GM21737 (cell line): Measurements from ENCODE around the gene MORC4.

Experiments
- ATAC-seq: cut with Tn5 transposase; IDR thresholded peaks from one replicate; pipeline ENCODE4 v1.9.1; 2021; ENCODE audit warnings: mild to moderate bottlenecking, moderate library complexity; ENCODE audit not compliant: unreplicated experiment

Gene MORC4

DNA sequence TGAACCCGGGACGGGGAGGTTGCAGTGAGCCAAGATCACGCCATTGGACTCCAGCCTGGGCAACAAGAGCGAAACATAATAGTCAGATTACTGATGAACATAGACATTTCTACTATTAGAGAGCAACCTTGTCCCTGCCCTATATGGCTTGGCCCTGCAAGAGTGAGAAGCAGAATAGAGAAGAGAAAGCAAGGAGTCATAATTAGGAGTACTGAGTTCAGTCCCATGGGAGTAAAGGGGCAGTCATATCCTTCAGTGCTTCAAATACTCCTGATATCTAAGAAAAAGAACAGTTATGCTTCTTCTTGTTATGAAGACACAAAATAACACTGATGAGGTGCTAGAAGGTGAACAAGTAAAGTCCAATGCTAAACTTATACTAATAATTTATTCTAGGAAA, 46.0 kb downstream of the MORC4 start:
- no peak for ATAC-seq

GRCh38 chrX:106952988-106953387, 47.0 kb downstream of the MORC4 start:
- no peak for ATAC-seq

GRCh38 chrX:106952538-106952937, 47.5 kb downstream of the MORC4 start:
- ATAC-seq: no peak

DNA sequence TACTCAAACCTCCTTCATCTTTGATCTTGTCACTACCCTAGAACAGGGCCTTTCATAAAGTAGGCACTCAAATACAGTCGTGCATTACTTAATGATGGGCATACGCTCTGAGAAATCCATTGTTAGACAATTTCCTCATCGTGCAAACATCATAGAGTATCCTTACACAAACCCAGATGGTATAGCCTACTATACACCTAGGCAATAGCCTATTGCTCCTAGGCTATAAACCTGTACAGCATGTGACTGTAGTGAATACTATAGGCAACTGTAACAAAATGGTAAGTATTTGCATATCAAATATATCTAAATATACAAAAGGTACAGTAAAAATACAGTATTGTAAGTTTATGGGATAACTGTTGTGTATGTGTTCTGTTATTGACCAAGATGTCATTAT, 47.9 kb downstream of the MORC4 start:
- no peak for ATAC-seq

DNA sequence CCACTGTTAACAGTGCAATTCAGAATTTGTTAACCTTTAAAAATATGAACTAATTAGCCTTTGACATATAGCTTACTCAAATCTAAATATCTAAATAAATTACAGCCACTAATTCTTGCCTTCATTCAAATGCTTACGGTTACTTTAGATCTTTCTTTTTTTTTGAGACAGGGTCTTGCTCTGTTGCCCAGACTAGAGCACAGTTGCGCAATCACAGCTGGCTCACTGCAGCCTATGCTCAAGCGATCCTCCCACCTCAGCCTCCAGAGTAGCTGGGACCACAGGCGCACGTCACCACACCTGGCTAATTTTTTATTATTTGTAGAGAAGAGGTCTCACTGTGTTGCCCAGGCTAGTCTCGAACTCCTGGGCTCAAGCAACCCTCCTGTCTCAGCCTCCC, 48.8 kb downstream of the MORC4 start:
- no peak for ATAC-seq

DNA sequence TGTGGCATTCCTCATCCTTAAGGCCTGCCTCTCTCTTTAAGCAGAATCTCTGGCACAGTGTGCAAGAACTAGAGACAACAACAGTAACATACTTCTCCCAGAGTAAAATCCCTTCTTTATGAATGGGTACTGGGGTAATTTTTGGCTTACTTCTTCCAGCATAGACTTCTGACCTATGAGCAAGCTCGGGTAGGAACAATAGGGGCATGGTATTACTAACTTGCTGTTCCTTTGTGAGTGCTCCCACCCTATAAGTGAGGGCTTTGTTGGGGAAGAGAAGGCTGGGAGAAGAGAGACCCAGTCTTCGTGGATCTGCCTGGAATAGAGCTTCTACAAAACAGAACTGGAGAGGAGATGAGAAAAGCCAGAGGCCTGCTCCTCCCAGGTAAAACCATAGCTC, 49.6 kb downstream of the MORC4 start:
- ATAC-seq: no peak

DNA sequence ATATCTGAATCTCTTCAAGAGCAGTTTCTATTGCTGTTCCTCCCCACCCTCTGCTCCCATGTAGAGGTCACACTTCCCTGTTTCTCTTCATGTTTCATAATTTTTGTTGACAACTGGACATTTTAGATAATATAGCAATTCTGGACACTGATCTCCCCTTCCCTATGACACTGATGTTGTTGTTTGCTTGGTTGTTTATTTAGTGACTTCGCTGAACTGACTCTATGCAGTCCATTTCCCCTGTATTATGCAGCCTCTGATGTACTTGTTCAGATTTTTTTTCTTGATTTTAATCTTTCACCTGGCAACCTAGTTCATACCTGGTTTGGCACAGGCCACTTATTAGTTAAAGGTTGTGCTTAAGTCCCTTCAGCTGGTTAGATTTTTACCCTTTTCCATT, 50.6 kb downstream of the MORC4 start:
- no peak for ATAC-seq

GRCh38 chrX:106948641-106949040, 51.4 kb downstream of the MORC4 start:
- no peak for ATAC-seq

DNA sequence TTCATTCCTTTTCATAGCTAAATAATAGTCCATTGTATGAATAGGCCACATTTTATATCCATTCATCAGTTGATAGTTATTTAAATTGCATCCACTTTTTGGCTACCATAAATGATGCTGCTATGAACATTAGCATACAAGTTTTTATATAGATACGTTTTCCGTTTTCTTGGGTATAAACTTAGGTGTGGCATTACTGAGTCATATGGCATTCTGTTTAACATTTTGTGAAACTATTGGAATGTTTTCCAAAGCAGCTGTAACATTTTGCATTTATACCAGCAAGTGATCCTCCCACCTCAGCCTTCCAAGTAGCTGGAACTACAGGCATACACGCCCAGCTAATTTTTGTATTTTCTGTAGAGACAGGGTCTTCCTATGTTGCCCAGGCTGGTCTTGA, 53.5 kb downstream of the MORC4 start:
- no peak for ATAC-seq

- ATAC-seq: no peak
These were observed 59.9 kb downstream of the MORC4 start for GRCh38 chrX:106940068-106940467.

DNA sequence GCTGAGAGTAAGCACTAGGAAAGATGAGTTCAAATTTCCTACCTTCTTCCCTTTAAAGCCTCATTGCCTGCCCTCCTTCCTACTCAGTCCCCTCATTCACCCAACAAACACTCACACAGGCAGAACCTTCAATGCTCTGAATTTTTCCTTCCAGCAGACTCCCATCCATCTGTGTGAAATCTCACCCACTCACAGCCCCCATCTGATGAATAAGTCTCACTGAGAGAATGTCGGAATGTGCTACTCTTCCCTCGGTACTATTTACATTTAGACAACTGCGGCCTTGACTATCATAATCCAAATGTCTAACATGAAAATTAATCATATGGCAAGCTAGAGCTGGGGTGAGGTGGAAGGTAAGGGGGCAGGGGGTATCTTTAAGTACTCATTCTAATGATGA, 60.4 kb downstream of the MORC4 start:
- ATAC-seq: no peak

GRCh38 chrX:106936246-106936645, 63.8 kb downstream of the MORC4 start:
- ATAC-seq: no peak

DNA sequence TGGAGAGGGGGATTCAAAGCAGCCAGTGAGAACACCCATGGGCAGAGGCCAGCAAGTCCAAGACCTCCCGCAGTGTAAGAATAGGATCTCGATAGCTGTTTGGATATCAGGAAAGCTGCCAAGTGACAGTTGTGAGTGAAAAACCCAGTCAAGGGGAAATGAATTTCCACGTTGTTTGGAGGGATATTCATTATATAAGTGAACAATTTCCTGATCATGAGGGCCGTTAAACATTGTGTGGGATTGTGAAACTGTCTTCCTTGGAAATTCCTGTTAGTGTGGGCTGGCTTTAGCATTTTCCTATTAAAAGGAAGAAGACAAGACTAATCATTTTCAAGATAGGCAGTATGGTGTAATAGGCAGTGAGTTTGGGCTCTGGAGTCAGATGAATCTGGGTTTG, 64.8 kb downstream of the MORC4 start:
- no peak for ATAC-seq

DNA sequence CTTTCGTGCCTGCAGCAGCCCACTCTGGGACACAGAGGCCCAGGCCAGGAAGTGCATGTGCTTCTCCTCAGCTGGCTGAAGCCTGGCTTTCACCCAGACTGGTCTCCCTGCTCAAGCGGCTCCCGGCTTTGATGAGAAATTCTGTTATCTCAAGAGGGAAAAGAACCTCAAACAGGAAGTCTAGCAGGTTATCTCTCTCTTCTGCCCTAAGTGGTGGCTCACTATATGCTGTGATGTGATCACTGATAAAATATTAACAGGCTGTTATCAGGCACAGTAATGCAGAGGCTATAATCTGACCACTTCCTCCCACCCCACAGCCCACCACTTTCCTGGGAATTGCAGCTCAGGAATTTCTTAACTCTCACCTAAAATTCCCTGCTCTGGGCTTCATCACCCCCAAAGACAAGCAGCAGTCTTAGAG, 66.5 kb downstream of the MORC4 start:
- ATAC-seq: no peak

GRCh38 chrX:106932960-106933537, 67.0 kb downstream of the MORC4 start:
- ATAC-seq: no peak

DNA sequence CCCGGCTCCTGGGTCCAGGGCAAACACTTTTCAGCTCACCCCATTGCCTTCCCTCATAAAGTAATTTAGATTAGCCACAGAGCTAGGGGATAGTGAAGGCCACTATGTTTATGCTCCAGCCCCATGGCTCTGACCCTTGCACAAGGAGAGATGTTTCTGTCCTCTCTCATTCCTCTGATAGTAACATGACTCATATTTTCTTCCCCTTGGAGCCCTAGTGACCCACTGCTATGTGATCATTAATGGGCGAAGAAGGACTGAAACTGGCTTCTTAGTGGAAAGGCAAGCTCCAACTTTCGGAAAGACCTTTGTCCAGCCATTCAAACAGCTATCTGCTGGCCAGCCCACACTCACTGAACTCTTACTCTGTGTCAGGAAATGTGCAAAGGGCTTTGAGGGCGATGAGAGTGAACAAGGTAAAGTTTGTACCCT, 67.5 kb downstream of the MORC4 start:
- no peak for ATAC-seq

DNA sequence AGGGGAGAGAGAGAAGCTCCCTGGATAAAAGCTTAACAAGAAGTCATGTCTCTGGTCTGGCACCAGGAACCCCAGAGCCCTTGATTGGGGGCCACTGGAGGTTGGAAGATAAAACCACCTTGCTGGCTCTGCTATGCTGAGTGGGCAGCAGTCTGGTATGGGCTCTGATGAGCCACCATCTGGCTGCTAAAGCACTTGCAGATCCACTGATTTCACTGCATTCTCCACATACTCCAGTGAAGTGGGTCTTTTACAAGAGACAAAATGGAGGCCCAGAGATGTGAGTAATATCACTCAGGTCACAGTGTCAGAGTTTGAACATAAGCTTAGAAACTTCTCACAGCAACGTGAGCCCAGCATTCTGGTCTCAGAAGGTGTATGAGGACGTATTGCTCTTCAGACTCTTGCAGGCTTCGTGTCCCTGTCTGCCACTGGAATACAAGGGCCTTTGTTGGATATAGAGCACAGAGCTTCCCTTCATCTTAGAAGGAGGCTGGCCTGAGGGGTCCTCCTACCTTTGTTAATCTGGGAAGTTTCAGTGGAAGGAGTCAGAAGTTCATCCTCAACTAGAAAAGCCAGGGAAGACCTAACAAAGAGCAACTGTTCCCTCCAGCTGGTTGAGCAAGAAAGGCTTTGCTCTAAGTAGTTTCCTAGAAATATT, 68.1 kb downstream of the MORC4 start:
- ATAC-seq: no peak

GRCh38 chrX:106928227-106928626, 71.8 kb downstream of the MORC4 start:
- no peak for ATAC-seq

DNA sequence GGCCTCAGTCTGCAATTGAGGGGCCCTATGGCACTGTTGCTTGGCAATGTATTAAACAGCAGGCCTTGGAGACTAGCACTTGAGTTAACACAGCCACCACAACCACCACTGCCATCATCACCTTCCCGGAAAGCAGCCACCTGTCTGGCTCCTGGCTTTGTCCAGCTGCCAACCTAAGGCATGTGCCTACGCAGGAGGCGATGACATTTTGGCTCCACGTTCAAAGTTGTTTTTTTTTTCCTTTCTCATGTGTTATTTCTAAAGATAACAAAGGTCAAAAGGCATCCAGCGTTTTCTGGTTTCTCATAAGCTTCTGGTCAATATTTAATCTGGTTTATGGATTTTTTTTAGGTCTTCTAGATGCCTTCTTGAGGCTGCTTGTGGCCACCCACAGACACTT, 72.3 kb downstream of the MORC4 start:
- no peak for ATAC-seq

DNA sequence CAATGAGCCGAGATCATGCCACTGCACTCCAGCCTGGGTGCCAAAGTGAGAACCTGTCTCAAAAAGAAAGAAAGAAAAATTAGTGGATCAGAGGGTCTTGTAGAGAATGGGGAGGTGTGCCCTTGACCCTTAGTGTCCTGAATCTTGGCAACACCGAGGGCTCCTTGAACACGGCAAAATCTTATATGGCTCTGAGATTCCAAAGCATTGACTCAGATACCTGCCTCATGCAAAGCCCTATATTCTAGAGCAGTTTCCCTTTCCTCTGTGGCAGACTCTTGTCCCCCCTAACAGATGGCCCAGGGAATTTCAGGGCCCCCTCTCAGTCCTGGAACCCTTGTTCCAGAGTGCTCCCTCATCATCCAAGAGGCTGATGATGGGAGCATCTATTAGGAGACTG, 73.0 kb downstream of the MORC4 start:
- ATAC-seq: no peak

- no peak for ATAC-seq
These were observed 78.4 kb downstream of the MORC4 start for GRCh38 chrX:106921637-106922036.

DNA sequence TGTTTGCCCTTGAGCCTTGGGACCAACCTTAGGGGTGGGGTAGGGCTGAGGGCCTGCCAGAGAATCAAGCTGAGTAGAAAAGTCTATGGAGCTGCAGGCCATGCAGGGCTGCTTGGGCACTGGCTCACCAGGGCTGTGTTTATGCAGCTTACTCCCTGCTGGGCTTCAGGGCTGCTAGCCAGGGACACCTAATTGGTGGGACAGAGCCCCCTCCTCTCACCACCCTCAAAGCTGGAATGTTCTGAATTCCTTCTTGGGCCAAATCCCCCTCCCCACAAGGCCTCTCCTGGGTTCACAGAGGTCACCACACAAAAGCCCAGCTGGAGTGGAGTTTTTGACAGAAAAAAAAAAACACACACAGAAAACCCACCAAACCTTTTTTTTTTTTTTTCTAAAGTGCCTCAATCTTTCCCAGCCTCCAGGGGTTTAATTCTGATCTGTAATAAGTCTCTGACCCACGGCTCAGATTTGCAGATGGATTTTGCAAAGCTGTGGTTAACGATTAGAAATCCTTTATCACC, 80.0 kb downstream of the MORC4 start, which contains the start of gene CLDN2:
Gene CLDN2 (plus strand): TSS at position 471 of the 521 bp plus-strand sequence. CDS start 7,827 bp downstream, outside the sequence.
- ATAC-seq: no peak
